DMS114 treated with DMSO at 0.1 percent for 48 hours (cell line): ENCODE results near the gene RMC1.
"Not testable (repeated sequence)": the region's sequence is repeated elsewhere in the genome, so short reads cannot be mapped to it uniquely, and the experiment has no call there.

ENCODE experiments used
- DNase-seq: peaks from one replicate; lab custom pipeline; 2025; ENCODE audit not compliant: unreplicated experiment; lab: John Stamatoyannopoulos, UW

RMC1 gene

DNA sequence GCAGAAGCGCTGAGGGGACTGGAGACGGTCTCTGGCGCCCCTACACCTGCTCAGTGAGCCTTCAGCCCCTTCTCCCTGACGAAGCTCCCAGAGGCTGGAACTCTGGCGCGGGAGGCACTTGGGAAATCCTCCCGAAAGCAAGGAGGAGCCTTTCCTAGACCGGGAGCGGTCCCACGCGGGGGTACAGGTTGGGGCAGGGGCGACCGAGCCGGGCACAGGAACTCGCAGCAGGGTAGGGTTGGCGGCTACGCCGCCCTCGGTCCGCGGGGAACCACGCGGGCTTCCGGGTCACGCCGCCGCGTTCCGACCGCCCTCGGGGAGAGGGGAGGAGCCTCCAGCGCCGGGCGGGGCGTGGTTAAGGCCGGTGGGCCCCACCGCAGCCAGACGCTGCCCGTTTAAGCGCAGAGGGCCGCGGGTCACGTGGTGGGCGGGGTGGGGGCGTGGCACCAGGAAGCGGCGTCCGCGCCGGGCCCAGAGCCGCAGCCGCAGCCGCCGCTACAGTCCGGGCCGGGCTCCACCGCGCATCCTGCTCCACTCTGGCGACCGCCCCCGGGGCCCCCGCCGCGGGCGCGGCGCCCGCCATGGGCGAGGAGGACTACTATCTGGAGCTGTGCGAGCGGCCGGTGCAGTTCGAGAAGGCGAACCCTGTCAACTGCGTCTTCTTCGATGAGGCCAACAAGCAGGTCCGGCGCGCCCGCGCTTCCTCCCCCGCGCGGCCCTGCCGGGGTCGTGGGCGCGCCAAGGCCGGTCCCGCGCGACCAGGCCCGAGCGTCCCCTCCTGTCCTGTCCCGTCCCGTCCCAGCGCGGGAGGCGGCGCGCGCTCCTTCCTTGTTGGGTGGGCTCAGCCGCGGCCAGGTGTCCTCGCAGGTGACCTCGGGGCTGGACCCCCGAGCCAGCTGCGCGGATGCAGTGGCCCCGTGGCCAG, at the start of gene RMC1:
Gene RMC1, plus strand, starts transcription at position 474 of the 925 bp plus-strand sequence. Its CDS starts 108 bp downstream, at position 582.
- peak; percentile 57 for DNase-seq

DNA sequence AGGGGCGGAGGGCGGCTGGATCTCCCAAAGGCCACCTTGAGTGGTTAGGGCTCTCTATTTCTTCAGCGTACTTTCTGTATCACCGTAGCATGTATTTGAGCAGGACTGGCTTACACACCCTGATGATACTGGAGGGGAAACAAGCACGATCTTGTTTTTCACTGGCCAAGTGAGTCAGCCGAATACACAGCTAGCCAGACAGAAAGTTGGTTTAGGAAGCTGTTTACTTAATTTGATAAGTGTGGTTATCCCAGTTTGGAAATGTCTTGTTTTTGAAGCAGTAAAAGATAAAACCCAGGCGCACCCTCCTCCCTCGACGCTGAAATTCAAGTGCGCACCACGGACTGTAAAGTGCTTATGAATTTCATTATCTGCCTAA, 49.6 kb upstream of the RMC1 start:
- DNase-seq = no peak

DNA sequence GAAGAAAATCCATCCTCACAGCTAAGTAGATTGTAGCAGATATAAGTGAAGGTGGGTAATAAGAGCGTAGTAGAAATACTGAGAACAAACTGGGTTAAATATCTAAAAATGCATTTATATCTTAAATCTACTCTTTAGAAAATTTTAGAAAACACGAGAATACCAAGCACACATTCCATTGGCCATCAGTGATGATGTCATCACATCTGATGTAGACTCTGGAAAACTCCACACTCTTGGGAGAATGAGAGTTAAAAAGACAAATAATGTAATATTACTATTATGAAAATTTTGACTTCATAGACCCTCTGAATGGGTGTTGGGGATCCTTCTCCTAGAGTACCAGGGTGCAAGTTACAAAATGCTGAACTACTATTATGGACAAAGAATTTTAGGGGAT, 46.5 kb upstream of the RMC1 start:
- DNase-seq = no peak

DNA sequence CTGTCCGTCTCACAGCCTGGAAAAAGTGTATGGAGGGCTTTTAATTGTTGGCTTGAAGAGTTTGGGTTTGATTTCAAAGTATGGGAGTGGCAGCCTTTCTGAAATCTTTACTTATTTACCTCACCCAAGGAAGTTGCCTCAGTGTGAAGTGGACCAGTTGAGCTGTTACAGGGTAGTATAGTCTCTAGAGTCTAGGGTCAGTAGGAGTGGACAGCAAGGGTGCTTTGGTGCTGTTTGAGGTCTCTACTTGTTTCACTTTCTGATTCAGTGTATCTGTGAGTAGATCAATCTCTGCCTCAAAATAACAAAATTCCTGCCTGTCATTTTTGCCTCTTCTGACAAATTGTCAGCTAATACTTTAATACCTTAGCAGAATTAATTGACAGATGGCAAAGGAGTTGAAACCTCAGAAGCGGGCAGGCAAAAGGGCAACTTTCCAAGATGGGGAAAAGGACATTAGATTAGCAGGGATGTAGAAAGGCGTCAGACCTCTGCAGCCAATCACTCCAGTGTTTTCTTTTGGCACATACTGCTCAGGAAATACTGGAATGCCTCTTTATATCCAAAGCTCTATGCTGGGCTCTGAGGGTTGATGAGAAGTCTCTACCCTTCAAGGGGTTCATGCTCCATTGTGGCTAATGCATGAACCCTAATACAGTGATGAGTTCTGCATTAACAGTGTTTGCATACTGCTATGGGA, 44.3 kb upstream of the RMC1 start:
- no peak for DNase-seq

DNA sequence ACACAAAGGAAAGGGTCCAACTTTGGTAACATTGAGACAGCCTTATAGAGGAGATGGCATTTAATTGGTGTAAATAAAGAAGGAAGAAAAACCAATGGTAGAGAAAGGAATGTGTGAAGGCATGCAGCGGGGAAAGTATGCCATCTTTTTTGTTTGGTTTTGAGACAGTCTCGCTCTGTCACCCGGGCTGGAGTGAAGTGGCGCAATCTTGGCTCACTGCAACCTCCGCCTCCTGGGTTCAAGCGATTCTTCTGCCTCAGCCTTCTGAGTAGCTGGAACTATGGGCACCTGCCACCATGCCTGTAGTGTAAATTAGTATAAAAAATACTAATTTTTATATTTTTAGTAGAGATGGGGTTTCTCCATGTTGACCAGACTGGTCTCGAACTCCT, 43.8 kb upstream of the RMC1 start:
- DNase-seq = no peak

DNA sequence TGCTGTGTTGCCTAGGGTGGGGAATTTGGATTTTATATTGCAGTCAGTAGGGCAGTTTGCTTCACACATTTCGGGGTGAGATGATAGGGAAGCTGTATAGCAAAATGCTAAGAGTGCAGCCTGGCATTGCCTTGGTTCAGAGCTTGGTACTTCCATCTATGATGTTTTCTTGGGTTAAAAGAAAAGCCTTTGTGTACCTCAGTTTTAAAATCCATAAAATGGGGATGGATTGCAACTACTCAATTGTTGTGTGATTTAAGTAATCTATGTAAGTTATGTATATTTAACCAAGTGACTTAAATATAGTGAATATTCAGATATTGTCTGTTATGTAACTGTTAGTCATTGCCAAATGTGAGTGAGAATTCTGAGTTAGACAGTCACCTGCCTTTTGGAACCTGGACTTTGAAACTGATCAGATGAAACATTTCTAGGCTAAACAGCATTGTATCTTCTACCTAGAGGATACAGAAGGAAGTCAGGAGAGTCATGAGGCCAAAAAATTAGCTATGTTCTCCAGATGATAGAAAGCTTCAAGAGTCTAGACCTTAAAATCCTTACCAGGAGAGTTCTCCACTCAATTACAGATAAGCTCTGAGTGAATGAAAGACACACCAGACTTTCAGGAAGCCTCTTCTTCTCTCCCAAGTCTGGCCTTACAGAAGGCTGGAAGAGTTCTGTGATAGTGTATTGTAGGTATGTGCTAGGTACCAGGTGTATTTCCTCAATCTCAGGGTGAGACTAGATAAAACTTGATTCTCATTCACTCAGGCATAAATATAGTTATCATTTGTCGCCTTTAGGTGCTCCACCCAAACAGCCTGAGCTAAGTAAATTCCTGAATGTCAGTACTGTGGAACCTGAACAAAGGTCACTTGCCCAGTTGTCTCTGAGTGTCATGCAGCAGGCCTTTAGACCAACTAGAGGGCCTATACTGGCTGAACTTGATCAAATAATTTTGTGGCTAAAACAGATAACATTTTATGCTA, 42.7 kb upstream of the RMC1 start:
- no peak for DNase-seq

DNA sequence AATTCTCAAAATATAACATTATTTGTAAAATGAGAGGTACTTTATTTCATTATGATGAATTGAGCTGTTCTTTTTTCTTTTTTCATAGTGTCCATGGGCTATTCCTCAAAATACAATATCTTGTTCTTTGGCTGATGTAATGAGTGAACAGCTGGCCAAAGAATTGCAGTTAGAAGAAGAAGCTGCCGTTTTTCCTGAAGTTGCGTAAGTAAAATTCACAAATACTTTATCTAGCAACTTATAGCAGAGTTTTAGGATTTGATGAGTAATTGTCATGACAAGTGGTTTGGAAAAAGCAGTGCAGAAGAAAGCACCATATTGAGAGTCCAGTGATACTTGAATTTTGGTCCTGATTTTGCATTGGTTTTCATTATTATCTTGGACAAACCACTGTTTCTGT, 40.4 kb upstream of the RMC1 start:
- DNase-seq = no peak

DNA sequence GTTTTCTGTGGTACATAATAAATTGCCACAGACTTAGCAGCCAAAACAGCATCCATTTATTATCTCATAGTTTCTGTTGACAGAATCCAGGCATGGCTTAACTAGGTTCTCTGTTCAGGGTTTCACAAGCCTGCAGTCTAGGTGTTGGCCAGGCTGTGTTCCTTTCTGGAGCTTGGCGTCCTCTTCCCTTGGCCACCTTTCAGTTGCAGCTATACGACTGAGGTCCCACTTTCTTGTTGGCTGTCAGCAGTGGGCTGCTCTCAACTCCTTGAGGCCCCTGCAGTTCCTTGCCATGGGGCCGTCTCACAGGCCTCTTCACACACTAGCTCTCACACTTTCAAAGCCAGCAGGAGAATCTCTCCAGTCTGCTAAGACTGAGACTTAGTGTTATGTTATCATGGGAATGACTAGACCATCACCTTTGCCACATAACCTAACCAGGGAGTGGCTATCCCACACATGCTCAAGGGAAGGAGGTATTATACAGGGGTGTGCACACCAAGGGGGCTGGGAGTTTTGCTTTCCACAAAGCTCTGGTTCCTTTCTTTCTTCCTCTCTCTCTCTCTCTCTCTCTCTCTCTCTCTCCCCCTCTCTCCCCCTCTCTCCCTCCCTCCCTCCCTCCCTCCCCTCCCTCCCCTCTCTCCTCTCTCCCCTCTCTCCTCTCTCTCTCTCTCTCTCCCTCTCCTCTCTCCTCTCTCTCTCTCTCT, 34.4 kb upstream of the RMC1 start:
- DNase-seq = no peak

DNA sequence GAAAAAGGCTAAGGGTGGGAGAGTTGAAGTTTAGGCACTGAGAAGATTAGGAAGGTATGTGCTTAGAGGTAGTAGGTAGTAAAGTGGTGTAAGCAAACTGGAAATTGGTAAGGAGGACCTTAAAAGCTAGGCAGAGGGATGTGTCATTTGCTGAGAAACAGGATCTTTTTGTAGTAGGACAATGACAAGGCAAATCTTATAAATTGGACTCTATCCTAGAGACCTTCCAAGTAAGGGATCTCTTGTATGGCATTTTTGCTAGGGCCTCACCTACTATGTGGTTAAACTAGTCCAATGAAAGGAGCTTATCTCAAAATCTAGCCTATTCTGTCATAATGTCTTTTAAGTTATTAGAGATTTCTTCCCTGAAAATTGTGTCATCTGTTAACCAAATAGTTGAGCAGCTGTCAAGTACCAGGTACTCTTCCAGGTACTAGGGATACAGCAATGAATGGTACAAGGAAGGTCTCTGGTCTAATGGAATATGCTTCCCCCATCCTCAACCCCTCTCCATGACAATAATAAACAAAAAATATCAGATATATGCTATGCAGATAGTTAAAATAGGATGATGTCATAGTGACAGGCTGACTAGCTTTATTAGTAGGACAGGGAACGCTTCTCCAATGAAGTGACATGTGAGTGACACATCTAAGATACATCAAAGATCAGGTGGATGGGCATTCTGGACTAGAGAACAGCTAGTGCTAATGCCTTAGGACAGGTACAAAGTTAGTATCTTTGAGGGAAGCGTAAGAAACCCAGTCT, 32.5 kb upstream of the RMC1 start:
- no peak for DNase-seq

DNA sequence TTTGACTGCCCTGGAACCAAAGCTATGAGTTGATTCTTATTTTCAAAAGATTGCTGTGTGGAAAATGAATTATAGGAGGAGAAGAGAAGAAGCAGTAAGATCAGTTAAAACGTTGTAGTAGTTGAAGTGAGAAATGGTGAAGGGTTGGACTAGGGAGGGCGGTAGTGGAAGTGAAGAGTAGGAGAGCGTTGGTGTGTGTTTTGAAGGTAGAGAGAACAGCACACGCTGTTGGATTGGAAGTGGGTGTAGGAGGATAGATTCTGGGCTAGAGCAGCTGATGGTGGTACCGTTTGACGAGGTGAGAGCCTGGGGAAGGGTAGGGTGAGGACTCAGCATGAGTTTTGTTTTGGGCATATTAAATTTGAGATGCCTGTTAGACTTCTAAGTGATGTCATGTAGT, 31.8 kb upstream of the RMC1 start:
- no peak for DNase-seq

DNA sequence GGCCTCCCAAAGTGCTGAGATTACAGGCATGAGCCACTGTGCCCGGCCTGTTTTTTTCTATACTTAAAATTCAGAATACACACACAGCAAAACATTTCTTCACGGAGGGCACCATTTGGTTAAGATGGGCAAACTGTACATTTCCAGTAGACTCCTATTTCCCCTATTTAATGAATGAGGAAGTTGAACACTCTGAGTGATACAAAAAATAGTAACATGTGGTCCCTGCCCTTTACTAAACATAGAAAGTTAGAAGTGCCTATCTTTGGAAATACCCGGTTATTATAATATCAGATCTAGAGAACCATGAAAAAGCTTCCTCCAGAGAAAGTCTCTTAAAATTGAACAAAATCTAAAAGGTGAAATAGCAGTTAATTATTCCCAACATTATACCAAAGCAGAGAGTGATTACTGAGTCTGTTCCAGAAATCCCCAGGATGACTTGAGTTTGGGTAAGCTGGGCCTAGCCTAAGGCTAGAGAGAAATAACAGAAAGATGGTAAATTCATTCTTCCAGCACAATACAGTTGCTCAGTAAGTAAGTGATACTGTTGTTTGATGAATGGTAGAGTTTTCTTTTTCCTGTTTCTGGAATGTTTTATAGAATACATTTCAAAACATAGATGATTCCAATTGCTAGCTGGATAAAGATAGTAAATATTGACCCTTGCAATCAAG, 23.3 kb upstream of the RMC1 start:
- no peak for DNase-seq

DNA sequence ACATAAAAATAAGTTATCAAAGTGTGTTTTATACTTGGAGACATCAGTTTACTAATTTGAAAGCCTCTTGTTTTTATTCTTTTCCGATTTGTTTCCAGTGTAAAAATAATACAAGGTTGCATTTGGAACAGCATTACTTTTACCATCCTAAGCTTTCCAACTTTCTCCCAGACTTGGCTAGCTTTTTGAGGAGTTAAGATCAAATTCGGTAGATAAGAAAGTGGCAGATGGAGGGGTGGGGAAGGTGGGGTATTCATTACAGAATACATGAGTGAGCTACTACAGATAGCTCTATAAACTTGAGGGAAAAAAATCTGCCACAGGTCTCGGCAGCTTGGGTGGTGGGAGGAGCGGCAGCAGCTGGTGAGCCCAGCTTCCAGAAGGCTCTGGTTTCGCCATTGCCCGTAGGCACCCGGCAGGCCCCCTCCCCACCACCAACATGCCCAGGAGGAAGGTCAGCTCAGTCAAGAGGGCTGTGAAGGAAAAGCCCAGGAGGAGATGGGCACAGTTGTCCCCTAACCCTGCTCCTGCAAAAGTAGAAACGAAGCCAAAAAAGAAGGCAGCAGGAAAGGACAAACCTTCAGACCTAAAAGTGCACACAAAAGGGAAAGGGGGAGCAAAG, 18.6 kb upstream of the RMC1 start:
- DNase-seq = no peak

DNA sequence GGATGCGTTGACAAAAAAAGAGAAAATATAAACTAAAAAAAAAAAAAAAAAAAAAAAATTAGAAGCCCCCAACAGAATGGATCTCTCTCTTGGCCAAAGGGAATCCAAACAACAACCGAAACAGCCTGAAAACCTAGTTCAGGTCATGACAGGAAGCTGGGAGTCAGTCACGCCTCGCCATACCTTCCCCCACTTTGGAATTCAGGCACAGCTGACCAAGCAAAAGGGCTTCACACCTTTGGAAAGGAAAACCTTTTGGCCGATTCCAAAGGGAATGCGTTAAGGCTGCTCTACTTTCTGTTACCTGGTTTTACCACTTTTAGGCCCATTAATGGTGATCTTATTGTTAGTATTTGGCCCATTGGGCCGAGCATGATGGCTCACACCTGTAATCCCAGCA, 17.9 kb upstream of the RMC1 start:
- DNase-seq = no peak

DNA sequence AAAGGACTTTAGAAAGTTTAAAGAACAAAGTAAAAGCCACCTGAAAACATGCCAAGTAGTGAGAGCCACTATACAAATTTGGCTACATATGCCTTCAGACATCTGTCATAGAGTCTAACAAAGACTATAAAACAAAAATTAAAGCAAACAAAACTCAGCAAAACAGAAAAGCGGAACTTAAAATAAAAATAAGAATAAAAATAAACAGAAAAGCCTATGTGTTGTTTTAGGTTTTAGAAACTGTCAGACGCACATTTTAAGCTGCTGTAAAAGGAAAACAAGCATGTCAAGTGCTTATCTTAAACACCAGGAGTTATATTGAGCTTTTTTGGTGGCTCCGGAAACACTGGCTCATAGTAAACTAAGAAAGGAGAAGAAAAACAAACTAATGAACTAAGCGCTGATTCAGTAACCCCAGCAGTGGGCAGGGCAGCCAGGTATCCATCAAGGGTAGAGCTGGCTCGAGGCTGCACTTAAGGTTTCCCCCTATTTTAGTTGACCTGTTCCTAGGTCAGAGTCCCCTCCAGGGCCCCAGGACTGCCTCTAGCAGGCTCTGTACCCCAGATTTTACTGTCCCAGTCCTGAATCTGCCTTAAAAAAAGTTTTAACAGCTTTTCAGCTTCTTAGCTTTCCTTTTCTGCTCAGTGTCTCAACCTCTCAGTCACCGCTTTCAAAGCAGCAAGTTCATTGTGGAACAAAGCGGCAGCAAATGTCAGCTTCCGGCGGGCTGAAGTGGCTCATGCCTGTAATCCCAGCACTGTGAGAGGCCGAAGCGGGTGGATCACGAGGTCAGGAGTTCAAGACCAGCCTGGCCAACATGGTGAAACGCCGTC, 15.4 kb upstream of the RMC1 start:
- DNase-seq = no peak

DNA sequence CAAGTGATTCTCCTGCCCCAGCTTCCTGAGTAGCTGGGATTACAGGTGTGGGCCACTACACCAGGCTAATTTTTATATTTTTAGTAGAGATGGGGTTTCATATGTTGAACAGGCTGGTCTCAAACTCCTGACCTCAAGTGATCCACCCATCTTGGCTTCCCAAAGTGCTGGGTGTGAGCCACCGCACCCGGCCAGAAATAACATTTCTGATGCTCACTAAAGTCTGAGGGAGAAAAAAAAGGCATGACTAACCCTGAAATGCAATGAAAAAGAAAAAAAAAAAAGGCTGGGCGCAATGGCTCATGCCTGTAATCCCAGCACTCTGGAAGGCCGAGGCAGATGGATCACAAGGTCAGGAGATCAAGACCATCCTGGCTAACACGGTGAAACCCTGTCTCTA, 13.7 kb upstream of the RMC1 start:
- DNase-seq = not testable (repeated sequence)

DNA sequence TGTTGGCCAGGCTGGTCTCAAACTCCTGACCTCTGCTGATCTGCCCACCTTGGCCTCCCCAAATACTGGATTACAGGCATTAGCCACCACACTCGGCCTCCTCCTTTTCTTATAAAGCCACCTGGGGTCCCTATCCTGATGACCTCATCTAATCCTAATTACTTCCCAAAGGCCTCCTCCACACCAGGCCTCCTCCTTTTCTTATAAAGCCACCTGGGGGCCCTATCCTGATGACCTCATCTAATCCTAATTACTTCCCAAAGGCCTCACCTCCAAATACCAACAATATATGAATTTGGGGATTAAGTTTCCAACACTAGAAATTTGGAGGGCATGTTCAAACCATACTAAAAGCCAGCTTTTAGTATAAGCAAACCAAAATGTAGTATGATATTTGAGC, 9.7 kb upstream of the RMC1 start:
- DNase-seq = no peak

DNA sequence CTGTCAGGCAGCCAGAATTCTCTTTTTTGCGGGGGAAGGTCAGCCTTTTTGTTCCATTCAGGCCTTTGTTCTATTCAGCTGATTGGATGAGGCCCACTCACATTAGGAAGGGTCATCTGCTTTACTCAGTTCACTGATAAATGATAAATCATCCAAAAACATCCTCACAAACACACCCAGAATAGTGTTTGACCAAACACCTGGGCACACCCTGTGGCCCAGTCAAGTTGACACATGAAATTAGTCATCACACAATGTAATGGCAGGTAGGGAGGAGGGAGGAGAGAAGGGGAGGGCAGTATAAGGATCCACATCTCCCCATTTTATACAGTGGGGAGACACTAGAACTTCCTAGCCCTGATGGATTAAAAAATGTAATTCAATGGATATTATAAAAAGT, 8.3 kb upstream of the RMC1 start:
- DNase-seq = no peak
